ENCODE measurements around the gene CDH12.
"Not testable (repeated sequence)": the region's sequence is repeated elsewhere in the genome, so short reads cannot be mapped to it uniquely, and the experiment has no call there.

CDH12 gene

DNA sequence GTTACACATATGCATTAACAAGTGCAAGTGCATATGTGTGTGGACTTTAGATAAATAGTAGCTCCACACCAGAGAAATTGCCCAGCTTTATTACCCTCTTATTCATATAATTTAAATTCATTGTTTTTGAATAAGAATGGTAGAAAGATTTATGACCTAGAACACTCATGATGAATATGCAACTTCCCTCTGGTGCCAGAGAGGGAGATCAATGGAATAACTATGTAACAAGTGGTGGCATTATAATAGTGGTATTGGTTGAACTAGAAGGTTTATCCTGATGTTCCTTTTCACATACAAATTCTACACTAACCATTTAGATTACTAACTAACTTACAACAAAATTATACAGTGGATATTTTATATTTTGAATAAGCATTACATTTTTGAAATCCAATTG lies 607.4 kb downstream of the CDH12 start:
- Histone ChIP-seq H3K4me3 (ENCODE audit: low read depth, low read length) (no peak overlapping the region), H3K27me3 (ENCODE audit: control insufficient read depth, insufficient read depth, low read length) (no peaks in the 10 kb centered on the region), H3K9me3 (ENCODE audit: control insufficient read depth, insufficient read depth, low read depth, low read length) (no peaks in the 10 kb centered on the region), H3K9ac (ENCODE audit: low read length) (no peak overlapping the region), H3K27ac (ENCODE audit: low read depth, low read length) (no peak overlapping the region), H3K36me3 (ENCODE audit: control insufficient read depth, insufficient read depth, low read length) (no peaks in the 10 kb centered on the region), H3K4me1 (ENCODE audit: control insufficient read depth, insufficient read depth, low read length) (no peaks in the 10 kb centered on the region)

DNA sequence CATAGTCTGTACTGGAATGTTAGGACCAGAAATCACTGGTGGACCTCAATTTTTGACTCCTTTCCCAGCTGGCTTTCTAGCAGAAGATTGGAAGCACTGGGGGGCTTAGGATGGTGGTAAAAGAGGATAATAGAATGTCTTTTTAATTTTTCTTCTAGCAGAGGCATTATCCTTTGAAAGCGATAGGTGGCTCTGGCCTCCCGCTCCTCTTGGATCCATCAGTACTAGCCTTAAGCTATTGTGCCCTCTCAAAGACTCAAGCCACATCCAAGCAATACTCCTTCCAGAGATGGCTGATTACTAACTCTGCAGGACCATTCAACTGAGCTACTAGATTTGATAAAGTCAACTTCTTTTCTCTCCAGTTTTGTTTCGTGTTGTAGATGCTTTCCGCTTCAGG lies 610.6 kb downstream of the CDH12 start:
- Histone ChIP-seq H3K27me3 (ENCODE audit: control insufficient read depth, insufficient read depth, low read length) (no peaks in the 10 kb centered on the region), H3K4me3 (ENCODE audit: low read depth, low read length) (no peak overlapping the region), H3K4me1 (ENCODE audit: control insufficient read depth, insufficient read depth, low read length) (no peaks in the 10 kb centered on the region), H3K9ac (ENCODE audit: low read length) (no peak overlapping the region), H3K27ac (ENCODE audit: low read depth, low read length) (no peak overlapping the region), H3K9me3 (ENCODE audit: control insufficient read depth, insufficient read depth, low read depth, low read length) (no peaks in the 10 kb centered on the region), H3K36me3 (ENCODE audit: control insufficient read depth, insufficient read depth, low read length) (no peaks in the 10 kb centered on the region)

DNA sequence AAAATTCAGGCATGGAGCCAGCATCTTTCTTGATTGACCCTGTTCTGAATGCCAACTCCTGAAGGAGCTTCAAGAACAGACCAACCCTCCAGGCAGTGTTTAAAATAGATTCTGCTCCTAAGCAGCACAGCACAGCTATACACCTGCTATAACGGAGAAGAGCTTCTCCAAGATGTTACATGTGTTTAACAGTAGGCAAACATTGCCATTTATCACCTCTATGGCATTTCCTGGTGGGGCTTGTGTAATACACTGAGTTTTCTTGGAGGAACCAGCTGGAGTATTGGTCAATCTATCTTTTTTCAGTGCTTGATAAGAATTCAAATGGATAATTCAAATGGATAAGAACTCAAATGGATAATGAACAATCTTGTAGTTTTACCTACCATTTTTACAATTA lies 615.1 kb downstream of the CDH12 start:
- H3K9me3 ChIP-seq (ENCODE audit: control insufficient read depth, insufficient read depth, low read depth, low read length): no peaks in the 10 kb centered on the region
- no peaks in the 10 kb centered on the region for H3K36me3 ChIP-seq (ENCODE audit: control insufficient read depth, insufficient read depth, low read length)
- H3K27me3 ChIP-seq (ENCODE audit: control insufficient read depth, insufficient read depth, low read length): no peaks in the 10 kb centered on the region
- no peak overlapping the region for H3K4me3 ChIP-seq (ENCODE audit: low read depth, low read length)
- no peak overlapping the region for H3K9ac ChIP-seq (ENCODE audit: low read length)
- no peak overlapping the region for H3K27ac ChIP-seq (ENCODE audit: low read depth, low read length)
- H3K4me1 ChIP-seq (ENCODE audit: control insufficient read depth, insufficient read depth, low read length): no peaks in the 10 kb centered on the region

DNA sequence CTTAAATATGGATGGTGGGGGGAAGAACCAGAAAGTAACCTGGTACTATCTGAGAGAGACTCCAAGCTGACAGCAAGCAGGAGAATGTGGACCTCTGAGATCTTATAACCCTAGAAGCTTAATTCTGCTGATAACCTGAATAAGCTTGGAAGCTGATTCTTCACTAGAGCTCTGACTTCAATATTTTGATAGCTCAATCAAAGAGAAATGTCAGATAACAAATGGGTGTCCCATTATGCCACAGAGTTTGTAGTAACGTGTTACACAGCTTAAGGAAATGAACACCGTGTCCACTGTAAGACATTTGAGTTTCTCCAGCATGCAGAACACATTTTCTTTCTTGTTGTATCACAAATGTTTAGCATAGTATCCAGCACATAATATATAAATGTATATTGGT lies 626.7 kb downstream of the CDH12 start:
- Histone ChIP-seq H3K9ac (ENCODE audit: low read length) (no peak overlapping the region), H3K9me3 (ENCODE audit: control insufficient read depth, insufficient read depth, low read depth, low read length) (no peaks in the 10 kb centered on the region), H3K27me3 (ENCODE audit: control insufficient read depth, insufficient read depth, low read length) (no peaks in the 10 kb centered on the region), H3K36me3 (ENCODE audit: control insufficient read depth, insufficient read depth, low read length) (no peaks in the 10 kb centered on the region), H3K4me1 (ENCODE audit: control insufficient read depth, insufficient read depth, low read length) (no peaks in the 10 kb centered on the region), H3K4me3 (ENCODE audit: low read depth, low read length) (no peak overlapping the region), H3K27ac (ENCODE audit: low read depth, low read length) (no peak overlapping the region)

DNA sequence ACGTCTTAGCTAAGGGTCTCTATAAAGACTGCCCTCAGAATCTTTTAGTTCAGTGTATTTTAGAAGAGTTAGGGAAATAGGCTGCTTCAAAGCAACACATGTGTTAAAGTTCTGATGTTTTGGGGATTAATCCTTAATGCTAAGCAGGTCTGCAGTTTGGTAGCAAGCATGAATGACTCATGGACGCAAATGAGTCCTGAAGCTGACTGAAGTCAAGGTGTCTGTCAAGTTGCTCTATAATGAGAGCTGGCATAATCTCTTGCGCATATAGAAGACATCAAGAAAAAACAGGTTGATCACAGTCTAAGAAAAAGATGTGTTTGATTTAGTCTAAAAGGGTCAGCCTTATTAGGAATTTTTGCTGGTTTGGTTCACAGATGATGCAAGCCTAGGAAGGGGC lies 630.1 kb downstream of the CDH12 start:
- Histone ChIP-seq H3K36me3 (ENCODE audit: control insufficient read depth, insufficient read depth, low read length) (no peaks in the 10 kb centered on the region), H3K27ac (ENCODE audit: low read depth, low read length) (no peak overlapping the region), H3K9me3 (ENCODE audit: control insufficient read depth, insufficient read depth, low read depth, low read length) (no peaks in the 10 kb centered on the region), H3K4me3 (ENCODE audit: low read depth, low read length) (no peak overlapping the region), H3K9ac (ENCODE audit: low read length) (no peak overlapping the region), H3K4me1 (ENCODE audit: control insufficient read depth, insufficient read depth, low read length) (no peaks in the 10 kb centered on the region), H3K27me3 (ENCODE audit: control insufficient read depth, insufficient read depth, low read length) (no peaks in the 10 kb centered on the region)

DNA sequence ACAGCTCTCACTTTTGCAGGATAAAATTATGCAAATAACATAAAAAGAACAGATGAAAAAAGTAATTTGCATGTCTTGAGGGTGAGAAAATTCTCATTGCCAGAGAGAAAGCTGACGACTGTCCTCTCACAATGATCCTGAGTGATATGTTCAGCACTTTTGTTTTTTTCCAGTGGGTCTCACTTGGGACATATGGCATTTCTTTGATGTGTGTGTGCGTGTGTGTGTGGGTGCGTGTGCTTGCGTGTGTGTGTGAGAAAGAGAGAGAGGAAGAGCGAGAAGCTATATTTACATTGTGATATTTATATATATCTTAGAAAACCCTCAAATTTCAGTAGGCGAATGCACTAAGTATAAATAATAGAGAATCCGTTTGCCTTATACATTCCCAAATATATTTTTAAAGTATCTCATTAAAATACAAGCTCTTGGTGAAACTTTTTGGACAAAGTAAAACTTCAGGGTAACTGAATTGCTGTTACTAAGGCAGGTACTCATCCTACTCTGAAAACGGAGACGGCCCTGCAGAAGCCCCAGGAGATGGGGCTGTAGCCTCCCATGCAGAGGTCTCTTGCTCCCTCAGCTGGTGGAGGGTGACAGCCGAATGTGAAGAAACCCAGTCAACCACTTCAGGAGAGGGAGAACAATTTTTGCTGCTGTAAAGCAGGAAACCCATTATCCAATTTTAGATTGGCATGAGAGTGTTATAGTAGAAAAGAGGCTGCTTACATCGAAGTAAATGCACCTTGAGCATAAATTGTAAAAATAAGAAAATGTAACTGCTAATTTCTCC lies 639.2 kb downstream of the CDH12 start:
- not testable (repeated sequence) for H3K27me3 ChIP-seq (ENCODE audit: control insufficient read depth, insufficient read depth, low read length); H3K4me1 ChIP-seq (ENCODE audit: control insufficient read depth, insufficient read depth, low read length); H3K9me3 ChIP-seq (ENCODE audit: control insufficient read depth, insufficient read depth, low read depth, low read length); H3K9ac ChIP-seq (ENCODE audit: low read length); H3K36me3 ChIP-seq (ENCODE audit: control insufficient read depth, insufficient read depth, low read length); H3K27ac ChIP-seq (ENCODE audit: low read depth, low read length); H3K4me3 ChIP-seq (ENCODE audit: low read depth, low read length)

DNA sequence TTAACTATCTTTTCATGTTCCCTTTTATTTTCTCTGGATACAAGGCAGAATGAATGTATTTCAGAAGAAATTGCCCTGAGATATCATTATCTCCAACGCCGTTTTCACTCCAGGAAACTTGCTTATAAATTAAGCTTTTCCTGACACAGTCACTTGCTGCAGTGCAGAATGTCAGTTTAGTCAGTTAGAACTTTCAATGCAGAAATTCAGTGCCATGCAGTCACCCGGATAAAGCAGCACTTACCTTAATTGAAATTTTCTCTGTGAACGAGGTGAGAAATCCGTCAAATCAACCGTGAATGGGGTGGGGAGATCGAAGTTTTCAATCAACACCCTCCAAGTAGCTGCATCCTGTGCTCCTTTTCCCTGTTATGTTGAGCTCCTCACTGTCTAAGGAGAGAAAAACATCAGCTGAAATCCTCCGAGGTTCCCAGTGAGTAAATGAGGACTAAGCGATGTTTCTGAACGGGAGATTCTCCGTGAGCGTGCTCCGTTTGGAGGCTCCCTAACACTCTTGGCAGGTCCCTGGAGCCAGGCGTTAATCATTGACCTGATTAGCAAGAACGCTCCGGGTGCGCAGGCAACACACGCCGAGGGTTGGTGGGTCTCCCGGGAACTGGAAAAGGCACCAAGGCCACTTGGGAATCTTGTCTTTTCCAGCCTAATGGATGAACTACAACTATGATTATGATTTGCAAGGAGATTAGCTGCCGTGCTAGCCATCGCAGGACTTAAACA lies 640.7 kb downstream of the CDH12 start:
- H3K4me1 ChIP-seq (ENCODE audit: control insufficient read depth, insufficient read depth, low read length); H3K27me3 ChIP-seq (ENCODE audit: control insufficient read depth, insufficient read depth, low read length); H3K27ac ChIP-seq (ENCODE audit: low read depth, low read length); H3K9ac ChIP-seq (ENCODE audit: low read length); H3K9me3 ChIP-seq (ENCODE audit: control insufficient read depth, insufficient read depth, low read depth, low read length); H3K36me3 ChIP-seq (ENCODE audit: control insufficient read depth, insufficient read depth, low read length); H3K4me3 ChIP-seq (ENCODE audit: low read depth, low read length): not testable (repeated sequence)

DNA sequence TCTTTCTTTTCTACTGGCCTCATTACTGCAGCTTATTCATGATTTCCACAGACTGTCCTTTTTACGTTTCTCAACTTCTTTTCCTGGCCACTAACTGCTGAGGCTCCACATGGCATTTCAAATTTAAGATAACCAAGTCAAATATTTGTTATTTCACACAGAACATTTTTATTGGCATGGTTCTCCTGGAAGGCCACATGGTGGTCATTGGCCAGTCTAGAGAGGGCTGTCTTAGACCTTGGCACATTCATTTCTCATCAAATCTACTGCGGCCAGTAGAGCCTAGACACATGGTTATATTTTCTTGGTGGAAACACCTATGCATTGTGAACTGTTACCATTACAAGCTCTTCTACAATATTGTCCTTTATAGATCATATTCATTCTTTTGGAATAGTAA lies 644.7 kb downstream of the CDH12 start:
- H3K27ac ChIP-seq (ENCODE audit: low read depth, low read length); H3K4me3 ChIP-seq (ENCODE audit: low read depth, low read length): not testable (repeated sequence)

DNA sequence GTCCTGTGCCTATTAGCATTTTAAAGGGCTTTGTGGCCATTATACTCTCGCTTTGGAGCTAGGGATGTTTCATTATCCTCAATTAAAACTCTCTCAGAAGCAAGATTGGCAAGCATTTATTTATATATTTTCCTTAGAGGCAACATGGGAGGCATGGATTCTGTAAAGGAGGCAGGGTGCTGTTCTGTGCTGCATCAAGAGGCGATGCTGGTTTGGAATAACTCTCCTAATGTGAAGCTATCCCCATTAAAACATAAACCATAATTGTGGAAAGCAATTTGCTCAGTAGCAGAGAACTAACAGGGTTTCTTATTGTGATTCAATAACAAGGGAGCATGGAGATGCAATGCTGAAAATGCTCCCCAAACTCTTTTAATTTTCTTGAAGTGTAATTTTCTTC lies 664.5 kb downstream of the CDH12 start:
- not testable (repeated sequence) for H3K9me3 ChIP-seq (ENCODE audit: control insufficient read depth, insufficient read depth, low read depth, low read length); H3K36me3 ChIP-seq (ENCODE audit: control insufficient read depth, insufficient read depth, low read length); H3K27me3 ChIP-seq (ENCODE audit: control insufficient read depth, insufficient read depth, low read length); H3K27ac ChIP-seq (ENCODE audit: low read depth, low read length); H3K9ac ChIP-seq (ENCODE audit: low read length); H3K4me3 ChIP-seq (ENCODE audit: low read depth, low read length); H3K4me1 ChIP-seq (ENCODE audit: control insufficient read depth, insufficient read depth, low read length)

More for the DNA sequence above, 644.7 kb downstream of the CDH12 start:
- not testable (repeated sequence) for H3K27me3 ChIP-seq (ENCODE audit: control insufficient read depth, insufficient read depth, low read length); H3K36me3 ChIP-seq (ENCODE audit: control insufficient read depth, insufficient read depth, low read length); H3K9me3 ChIP-seq (ENCODE audit: control insufficient read depth, insufficient read depth, low read depth, low read length); H3K9ac ChIP-seq (ENCODE audit: low read length); H3K4me1 ChIP-seq (ENCODE audit: control insufficient read depth, insufficient read depth, low read length)

DNA sequence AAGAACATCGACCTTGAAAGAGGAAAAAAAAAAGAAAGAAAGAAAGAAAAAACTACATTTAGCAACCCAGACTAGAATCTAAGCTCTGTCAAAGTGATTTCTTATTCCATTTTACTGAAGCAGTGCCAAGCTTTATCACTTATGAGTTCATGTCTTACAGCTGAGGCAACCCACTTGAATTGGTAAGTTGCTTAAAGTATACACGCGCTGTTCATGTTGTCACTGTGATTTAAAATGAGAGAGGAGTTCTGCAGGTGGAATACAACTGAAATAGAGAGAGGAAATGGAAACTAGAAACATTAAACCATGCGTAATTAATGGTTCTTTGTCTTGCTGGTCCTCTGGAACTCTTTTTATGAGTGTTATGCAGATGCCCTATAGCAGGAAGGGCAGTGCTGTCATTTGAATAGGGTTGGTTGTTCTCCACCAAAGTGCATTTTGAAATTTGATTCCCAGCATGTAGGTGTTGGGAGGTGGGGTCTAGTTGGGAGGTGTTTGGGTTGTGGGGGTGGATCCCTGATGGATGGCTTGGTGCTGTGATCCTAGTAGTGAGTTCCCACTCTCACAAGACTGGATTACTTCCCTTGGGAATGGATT lies 665.4 kb downstream of the CDH12 start:
- not testable (repeated sequence) for H3K9me3 ChIP-seq (ENCODE audit: control insufficient read depth, insufficient read depth, low read depth, low read length); H3K9ac ChIP-seq (ENCODE audit: low read length); H3K4me3 ChIP-seq (ENCODE audit: low read depth, low read length); H3K4me1 ChIP-seq (ENCODE audit: control insufficient read depth, insufficient read depth, low read length); H3K27me3 ChIP-seq (ENCODE audit: control insufficient read depth, insufficient read depth, low read length); H3K27ac ChIP-seq (ENCODE audit: low read depth, low read length); H3K36me3 ChIP-seq (ENCODE audit: control insufficient read depth, insufficient read depth, low read length)

DNA sequence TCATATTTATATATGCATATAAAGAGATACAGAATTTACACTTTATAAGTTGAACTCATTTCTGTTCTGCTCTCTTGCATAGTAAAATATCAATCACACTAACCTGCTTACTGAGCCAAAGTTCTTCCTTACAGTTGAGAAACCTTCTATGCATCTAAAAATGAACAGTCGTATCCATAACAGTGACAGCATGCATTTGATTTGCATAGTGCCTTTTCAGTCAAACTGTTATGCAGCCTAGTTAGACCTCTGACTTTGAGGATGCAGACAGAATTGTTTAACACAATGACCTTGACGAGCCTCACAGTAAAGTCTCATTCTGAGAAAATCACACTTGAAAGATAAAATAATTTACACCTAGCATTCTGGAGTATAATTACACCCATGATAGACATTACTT lies 683.9 kb downstream of the CDH12 start:
- not testable (repeated sequence) for H3K9ac ChIP-seq (ENCODE audit: low read length); H3K9me3 ChIP-seq (ENCODE audit: control insufficient read depth, insufficient read depth, low read depth, low read length); H3K27me3 ChIP-seq (ENCODE audit: control insufficient read depth, insufficient read depth, low read length); H3K4me1 ChIP-seq (ENCODE audit: control insufficient read depth, insufficient read depth, low read length); H3K4me3 ChIP-seq (ENCODE audit: low read depth, low read length); H3K27ac ChIP-seq (ENCODE audit: low read depth, low read length); H3K36me3 ChIP-seq (ENCODE audit: control insufficient read depth, insufficient read depth, low read length)

Measured in HUES6 (cell line).